Panc1 (cell line): ENCODE measurements around the gene PANK1.

Source experiments
- CTCF ChIP-seq: fragments of 450-650 bp; IDR thresholded peaks from 2 replicates; pipeline ENCODE4 v1.5.1; 2017; ENCODE audit warnings: mild to moderate bottlenecking
- POLR2AphosphoS5 ChIP-seq: IDR thresholded peaks from 2 replicates; pipeline ENCODE4 v1.6.1; 2012; ENCODE audit warnings: mild to moderate bottlenecking, low read depth, low read length, moderate library complexity
- REST ChIP-seq, 2 experiments: IDR thresholded peaks; 2 replicates each; pipeline ENCODE4 v1.6.1; 2011 to 2012; ENCODE audit warnings: low read depth in 2 of 2, control low read depth in 1 of 2, low read length in 1 of 2, mild to moderate bottlenecking in 1 of 2, moderate library complexity in 1 of 2; ENCODE audit not compliant: insufficient read depth in 1 of 2
- SIN3A ChIP-seq: IDR thresholded peaks from 2 replicates; pipeline ENCODE4 v1.6.1; 2012; ENCODE audit warnings: low read depth, mild to moderate bottlenecking, low read length, moderate library complexity, borderline replicate concordance; ENCODE audit not compliant: insufficient read depth
- TCF7L2 ChIP-seq: IDR thresholded peaks from 2 replicates; pipeline ENCODE4 v1.6.1; 2011; ENCODE audit warnings: mild to moderate bottlenecking, low read depth, low read length, inconsistent platforms

DNA sequence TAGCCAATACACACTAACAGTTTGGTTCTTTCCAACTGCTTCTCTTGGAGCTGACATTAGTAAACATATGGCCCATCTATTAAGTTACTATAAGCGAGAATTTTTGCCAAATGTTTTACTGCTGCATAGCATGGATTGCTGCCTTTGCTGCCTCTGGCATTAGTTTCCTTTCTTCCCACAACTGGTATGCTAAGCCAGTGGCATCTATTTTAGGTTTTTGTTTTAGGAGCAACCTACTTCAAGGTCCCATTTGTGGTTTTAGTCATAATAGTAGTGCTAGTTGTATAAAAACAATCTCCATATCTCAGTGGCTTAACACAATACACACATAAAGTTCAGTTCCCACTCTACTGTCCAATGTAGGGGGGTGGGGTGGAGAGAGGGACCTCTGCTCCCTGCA, 25.9 kb upstream of the PANK1 start:
- TF ChIP-seq POLR2AphosphoS5 (no peak), CTCF (no peak), TCF7L2 (no peak), REST (IDR thresholded peaks at IDR 0.05; ENCODE audit: insufficient read depth in 1 of 2, low read depth in 2 of 2, low read length in 1 of 2) (no peak), SIN3A (no peak)
